ENCODE measurements around the gene RNASE7.

RNASE7 gene

DNA sequence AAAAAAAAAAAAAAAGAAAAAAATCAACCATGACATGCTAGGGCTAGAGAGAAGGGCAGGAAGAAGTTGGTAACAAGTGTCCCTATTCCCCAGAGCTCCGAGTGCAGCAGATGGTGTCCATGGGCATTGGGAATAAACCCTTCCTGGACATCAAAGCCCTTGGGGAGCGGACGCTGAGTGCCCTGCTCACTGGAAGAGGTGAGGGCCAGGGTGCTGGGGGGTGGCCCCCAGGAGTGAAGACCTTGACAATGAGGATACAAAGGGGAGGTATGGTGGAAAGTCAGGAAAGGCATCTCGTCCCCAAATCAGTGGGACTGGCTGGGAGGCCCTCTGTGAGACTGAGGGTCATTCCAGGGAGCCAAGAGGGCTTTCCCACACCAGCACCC lies 44.7 kb downstream of the RNASE7 start:
- DNase-seq (ENCODE audit: low read depth in 2 of 2), result no peak

DNA sequence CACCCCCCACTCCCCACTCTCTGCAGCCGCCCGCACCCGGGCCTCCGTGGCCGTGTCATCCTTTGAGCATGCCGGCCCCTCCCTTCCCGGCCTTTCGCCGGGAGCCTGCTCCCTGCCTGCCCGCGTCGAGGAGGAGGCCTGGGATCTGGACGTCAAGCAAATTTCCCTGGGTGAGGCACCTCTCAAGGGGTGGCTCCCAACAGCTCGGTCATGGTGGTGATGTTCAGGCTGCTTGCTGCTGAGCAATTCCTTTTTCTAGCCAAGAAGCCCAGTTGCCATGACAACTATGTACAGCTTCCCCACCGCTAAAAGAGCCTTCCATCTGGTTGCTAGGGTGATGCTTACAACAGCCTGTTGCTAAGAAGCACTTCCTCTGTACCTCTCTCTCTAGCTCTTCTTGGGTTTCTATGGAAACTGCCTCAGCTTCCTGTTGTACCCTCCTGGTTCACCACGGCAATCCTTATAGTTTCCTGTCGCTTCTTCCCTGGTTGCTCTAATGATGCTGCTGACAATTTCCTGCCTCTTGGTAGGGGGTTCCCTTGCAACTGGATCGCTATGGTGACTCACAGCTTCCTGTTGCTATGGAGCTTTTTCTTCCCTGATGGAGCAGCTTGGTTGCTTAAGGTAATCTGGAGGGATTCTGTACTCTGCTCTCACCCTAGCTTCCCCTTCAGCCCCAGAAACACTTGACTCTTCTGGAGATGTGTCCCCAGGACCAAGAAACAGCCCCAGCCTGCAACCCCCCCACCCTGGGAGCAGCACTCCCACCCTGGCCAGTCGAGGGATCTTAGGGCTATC lies 45.3 kb downstream of the RNASE7 start:
- peak in 1 of 2 donors; percentile 51 for DNase-seq (ENCODE audit: low read depth in 2 of 2)

DNA sequence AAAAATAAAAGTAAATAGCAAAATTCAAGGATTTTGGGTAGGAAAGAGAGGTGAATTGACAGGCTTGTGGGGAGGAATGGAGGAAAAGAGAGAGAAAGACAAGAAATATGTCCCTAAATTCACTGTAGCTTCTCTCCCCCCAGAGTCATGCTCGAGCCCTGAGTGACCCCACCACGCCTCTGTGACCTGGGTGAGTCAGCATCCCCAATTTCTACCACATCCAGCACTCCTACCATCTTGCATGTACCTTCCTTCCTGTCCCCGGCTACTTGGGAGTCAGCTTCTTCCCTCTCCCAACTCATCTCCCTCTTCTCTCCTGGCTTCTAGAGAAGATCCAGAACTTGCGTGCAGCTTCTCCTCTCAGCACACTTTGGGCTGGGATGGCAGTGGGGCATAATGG lies 46.5 kb downstream of the RNASE7 start:
- no peak for DNase-seq (ENCODE audit: low read depth in 2 of 2)

DNA sequence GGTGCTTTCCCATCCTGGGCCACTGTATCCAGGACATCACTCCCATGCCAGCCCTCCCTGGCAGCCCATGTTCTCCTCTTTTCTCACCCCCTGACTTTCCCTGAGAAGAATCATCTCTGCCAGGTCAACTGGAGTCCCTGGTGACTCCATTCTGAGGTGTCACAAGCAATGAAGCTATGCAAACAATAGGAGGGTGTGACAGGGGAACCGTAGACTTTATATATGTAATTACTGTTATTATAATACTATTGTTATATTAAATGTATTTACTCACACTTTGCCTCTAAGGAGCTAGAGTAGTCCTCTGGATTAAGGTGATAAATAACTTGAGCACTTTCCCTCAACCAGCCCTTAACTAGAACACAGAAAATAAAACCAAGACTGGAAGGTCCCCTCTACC lies 47.1 kb downstream of the RNASE7 start:
- DNase-seq (ENCODE audit: low read depth in 2 of 2), result no peak

DNA sequence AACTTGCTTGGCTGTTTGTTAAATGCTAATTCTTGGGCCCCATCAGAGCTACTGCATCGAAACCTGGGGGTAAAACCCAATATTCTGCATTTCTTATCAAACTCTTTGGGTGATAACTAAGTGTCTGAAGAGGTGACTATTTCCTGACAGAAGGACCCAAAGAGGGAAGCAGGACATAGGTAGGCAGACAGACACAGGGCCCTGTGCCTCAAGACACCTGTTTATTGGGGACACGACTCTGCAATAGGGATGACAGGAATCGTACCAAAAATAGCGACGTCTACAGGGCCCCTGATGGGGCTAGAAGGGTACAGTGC lies 47.7 kb downstream of the RNASE7 start:
- DNase-seq (ENCODE audit: low read depth in 2 of 2), result no peak

DNA sequence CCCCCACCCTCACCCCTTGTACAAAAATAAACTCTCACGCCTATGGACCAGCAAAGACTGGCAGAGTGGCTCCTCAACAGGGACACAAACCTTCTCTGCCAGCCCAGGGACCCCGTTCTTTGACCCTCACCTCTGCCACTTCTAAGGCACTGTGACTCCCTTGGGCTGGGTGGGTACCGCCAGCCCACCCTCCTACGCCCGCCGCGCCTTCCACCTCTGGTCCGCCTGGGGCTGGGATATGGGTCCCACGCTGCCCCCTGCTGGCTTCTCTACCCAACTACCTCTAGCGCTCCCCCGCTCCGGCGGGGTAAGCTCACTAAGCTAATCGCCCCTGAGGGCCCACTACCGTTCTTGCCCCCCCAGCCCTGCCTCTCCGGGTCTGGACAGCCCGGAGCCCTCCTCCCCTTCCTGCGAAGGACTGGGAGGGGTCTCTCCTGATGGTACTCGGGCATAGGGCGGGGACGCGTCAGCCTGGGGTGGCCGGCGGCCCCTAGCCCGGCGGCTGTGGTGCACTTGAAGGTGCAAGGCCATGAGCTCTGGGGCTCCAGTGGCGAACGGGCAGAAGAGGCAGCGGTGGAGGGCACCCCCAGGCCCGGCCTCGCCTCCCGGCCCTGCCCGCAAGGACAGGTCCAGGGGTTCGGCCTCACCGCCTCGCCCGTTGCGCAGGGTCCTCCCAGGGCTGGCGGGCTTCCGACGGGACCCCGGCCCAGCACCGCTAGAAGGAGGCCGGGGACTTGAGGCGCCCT lies 48.2 kb downstream of the RNASE7 start:
- no peak for DNase-seq (ENCODE audit: low read depth in 2 of 2)

DNA sequence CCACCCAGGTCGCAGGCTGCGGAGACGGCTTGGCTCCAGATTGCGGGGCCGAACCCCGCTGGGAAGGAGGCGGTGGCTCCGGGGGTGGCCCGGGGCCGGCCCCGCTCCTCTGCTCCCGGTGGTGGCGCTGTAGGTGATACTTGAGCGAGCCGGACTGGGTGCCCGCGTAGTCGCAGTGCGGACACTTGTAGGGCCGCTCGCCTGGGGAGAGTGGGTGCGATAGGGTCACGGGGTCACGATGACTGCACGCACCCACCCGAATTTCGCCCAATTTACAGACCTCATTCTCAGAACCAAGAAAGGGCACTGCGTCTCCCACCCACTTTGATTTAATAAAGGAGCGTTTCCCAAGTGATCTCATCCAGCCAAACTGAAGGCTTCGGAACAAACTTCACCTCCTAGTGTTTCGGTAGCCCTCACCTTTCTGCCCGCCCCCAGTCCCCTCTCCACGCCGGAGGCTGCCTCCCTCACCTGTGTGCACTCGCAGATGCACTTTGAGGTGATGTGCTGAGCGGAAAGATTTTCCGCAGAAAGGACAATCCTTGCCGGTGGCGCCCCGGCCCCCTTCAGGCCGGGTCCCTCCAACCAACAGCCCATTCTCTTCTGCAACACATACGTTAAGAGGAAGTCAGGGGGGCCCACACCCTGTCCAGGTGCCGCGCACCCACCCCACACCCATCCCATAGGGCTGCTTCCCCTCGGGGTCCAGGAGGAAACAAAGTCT lies 48.9 kb downstream of the RNASE7 start:
- DNase-seq (ENCODE audit: low read depth in 2 of 2), result no peak

DNA sequence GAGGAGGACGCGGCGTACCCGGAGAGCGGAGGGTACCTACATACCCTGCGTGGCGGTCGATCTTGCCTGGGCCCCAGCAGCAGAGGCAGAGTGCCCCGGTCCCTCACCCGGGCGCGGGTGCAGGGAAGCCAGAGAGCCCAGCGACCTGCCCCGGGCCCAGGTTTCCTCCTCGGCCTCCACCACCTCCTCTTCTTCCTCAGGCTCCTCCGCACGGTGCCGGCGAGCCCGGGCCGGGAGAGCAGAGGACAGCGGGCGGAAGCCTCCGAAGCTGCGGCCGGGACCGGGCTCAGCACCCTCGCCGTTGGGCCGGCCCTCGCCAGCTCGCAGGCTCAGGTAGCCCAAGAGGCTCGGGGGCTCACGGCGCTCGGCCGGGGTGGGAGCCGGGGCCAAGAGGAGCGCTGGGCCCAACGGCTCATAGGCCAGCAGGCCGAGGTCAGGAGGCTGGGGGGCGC lies 49.7 kb downstream of the RNASE7 start:
- no peak for DNase-seq (ENCODE audit: low read depth in 2 of 2)

DNA sequence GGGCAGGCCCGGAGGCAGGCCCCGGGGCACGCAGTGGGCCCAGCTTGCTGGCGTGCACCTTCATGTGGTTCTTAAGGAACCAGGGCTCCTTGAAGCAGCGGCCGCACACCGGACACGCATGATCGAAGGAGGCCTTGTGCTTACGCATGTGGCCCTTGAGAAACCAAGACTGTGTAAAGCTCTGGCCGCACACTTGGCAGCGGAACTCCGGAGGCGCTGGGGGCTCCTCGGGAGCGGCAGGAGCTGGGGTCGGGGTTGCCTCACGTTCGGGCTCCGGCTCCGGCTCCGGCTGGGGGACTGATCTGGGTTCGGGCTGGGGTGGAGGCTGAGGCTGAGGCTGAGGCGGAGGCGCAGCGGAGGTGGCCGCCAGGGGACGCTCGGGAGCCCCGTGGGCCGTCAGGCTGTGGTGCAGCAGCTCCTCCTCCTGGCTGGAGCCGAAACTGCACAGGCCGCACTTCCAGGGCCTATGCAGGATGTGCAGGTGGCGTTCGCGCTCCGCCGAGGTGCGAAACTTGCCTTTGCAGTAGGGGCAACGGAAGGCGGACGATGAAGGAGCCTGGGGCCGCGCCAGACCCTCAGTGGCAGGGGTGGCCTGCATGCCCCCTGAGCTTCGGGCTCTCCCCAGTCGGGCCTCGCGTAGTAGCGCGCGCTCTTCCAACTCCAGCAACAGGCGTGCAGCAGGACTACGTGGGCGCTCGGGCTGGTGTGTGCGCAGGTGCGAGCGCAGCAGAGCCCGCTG lies 50.3 kb downstream of the RNASE7 start:
- DNase-seq (ENCODE audit: low read depth in 2 of 2), result peak; percentile 75 to 82

DNA sequence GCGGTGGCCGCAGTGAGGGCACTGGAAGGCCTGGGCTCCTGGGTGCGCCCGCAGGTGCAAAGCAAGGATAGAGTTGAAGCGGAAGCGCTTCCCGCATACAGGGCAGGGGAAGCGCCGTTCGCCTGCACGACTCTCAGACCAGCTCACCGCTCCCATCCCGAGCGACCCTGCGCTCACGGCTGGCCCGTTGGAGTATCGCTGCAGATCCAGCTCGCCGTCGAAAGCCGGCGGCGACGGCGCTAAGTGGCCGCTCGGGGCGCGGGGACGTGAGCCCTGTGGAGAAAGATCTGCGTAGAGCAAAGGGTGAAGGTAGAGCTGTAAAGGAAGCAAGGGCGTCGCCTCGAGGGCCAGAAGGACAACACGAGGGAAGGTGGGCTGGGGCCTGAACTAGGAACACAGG lies 50.9 kb downstream of the RNASE7 start:
- no peak for DNase-seq (ENCODE audit: low read depth in 2 of 2)
